ENCODE data around the gene SKIC8.

- no peak for TF ChIP-seq REST (IDR thresholded peaks at IDR 0.05; ENCODE audit: insufficient read depth in 1 of 2, low read depth in 2 of 2, low read length in 2 of 2)
- TF ChIP-seq TAF1 (IDR thresholded peaks at IDR 0.05; ENCODE audit: borderline replicate concordance, insufficient read depth, low read length) = no peak
Observed at GRCh38 chr15:78256044-78256437, 43.4 kb downstream of the SKIC8 start.

All from PFSK-1 (cell line).